Astrocyte (in vitro differentiated cells and primary cell): ENCODE results near the gene AUP1. TPM values are rescaled to one million over a fixed set of nuclear protein-coding genes. Genes with fewer than 3 reads are reported as not detected.

Experiments
- DNase-seq: peaks from one replicate; pipeline ENCODE4 v3.0.0-alpha.2; 2010; ENCODE audit warnings: low read depth
- FAIRE-seq: peaks from 2 replicates; lab custom pipeline; 2011; peaks lifted over from hg19 to GRCh38; lab: Jason Lieb, UNC
- H2AFZ ChIP-seq: 2 replicates; pipeline ENCODE4 v1.6.0; 2012; ENCODE audit warnings: low read depth, low read length, inconsistent platforms
- H3K27ac ChIP-seq: 2 replicates; pipeline ENCODE4 v1.5.1; 2011; ENCODE audit warnings: low read depth, low read length, inconsistent platforms
- H3K27me3 ChIP-seq: 2 replicates; pipeline ENCODE4 v1.6.0; 2011; ENCODE audit warnings: low read length, inconsistent platforms; ENCODE audit not compliant: insufficient read depth
- H3K36me3 ChIP-seq: 2 replicates; pipeline ENCODE4 v1.5.1; 2011; ENCODE audit warnings: low read length, inconsistent platforms; ENCODE audit not compliant: insufficient read depth
- H3K4me1 ChIP-seq: 2 replicates; pipeline ENCODE4 v1.5.1; 2011; ENCODE audit warnings: low read length, inconsistent platforms; ENCODE audit not compliant: insufficient read depth
- H3K4me2 ChIP-seq: 2 replicates; pipeline ENCODE4 v1.6.0; 2012; ENCODE audit warnings: low read length, inconsistent platforms
- H3K4me3 ChIP-seq: 2 replicates; pipeline ENCODE4 v1.5.1; 2011; ENCODE audit warnings: low read depth, mild to moderate bottlenecking, low read length, inconsistent platforms; ENCODE audit not compliant: insufficient read depth
- H3K79me2 ChIP-seq: 2 replicates; pipeline ENCODE4 v1.6.0; 2012; ENCODE audit warnings: mild to moderate bottlenecking, low read length, inconsistent platforms; ENCODE audit not compliant: insufficient read depth
- H3K9ac ChIP-seq: 2 replicates; pipeline ENCODE4 v1.6.0; 2012; ENCODE audit warnings: mild to moderate bottlenecking, low read length, inconsistent platforms
- H3K9me3 ChIP-seq: 2 replicates; pipeline ENCODE4 v1.5.1; 2012; ENCODE audit warnings: low read depth, mild to moderate bottlenecking, low read length, inconsistent platforms; ENCODE audit not compliant: insufficient read depth
- H4K20me1 ChIP-seq: 2 replicates; pipeline ENCODE4 v1.6.0; 2012; ENCODE audit warnings: low read length, inconsistent platforms; ENCODE audit not compliant: insufficient read depth
- H3K27ac Mint-ChIP-seq: one replicate; pipeline ENCODE4 v1.8.0; 2021; ENCODE audit warnings: mild to moderate bottlenecking, mixed read lengths; ENCODE audit not compliant: unreplicated experiment
- H3K27me3 Mint-ChIP-seq: one replicate; pipeline ENCODE4 v1.8.0; 2021; ENCODE audit warnings: low read depth, mixed read lengths; ENCODE audit not compliant: unreplicated experiment
- H3K36me3 Mint-ChIP-seq: one replicate; pipeline ENCODE4 v1.8.0; 2021; ENCODE audit warnings: low read depth, mixed read lengths; ENCODE audit not compliant: unreplicated experiment
- H3K4me1 Mint-ChIP-seq: one replicate; pipeline ENCODE4 v1.8.0; 2021; ENCODE audit warnings: low read depth, mixed read lengths; ENCODE audit not compliant: unreplicated experiment
- H3K4me3 Mint-ChIP-seq: one replicate; pipeline ENCODE4 v1.8.0; 2021; ENCODE audit warnings: mild to moderate bottlenecking, moderate library complexity, mixed read lengths; ENCODE audit not compliant: unreplicated experiment
- H3K9me3 Mint-ChIP-seq: one replicate; pipeline ENCODE4 v1.8.0; 2021; ENCODE audit warnings: mild to moderate bottlenecking, mixed read lengths; ENCODE audit not compliant: unreplicated experiment
- EZH2 ChIP-seq: IDR thresholded peaks from 2 replicates; pipeline ENCODE4 v1.6.1; 2012; ENCODE audit warnings: mild to moderate bottlenecking, low read length, inconsistent platforms; ENCODE audit not compliant: insufficient read depth
- total RNA-seq: library from RNA; stranded (reverse); gene quantifications from 2 replicates; pipeline ENCODE4 v1.2.1, GENCODE V29; 2021
- TF ChIP-seq, protein P1 (sequence below): IDR thresholded peaks from 2 replicates; pipeline ENCODE4 v1.5.1; 2011; ENCODE audit warnings: low read depth, mild to moderate bottlenecking, inconsistent platforms, low read length, moderate library complexity; ENCODE audit not compliant: insufficient read depth

The AUP1 gene
- total RNA-seq, 1 donor from 2014 or later: 82.5 TPM

DNA sequence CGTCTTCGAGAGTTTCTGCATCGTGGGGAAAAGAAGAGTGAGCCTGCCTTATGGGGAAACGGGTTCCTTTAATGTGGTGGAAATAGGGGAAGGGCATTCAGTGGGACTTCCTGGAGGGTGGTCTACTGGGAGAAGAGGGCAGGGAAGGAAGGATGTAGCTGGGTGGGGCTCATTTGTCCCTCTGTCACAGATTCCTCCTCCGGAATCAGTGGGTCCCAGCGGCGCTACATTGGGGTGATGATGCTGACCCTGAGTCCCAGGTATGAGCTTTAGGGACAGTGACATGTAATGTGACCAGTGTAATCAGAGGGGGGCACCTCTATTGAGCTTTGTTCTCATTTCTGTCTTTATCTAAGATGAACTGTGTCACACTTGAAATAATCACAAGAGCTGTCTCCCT lies 2.2 kb upstream of the AUP1 start:
- H3K4me3 Mint-ChIP-seq: peak overlapping the region; percentile 96
- TF ChIP-seq, protein P1, sequence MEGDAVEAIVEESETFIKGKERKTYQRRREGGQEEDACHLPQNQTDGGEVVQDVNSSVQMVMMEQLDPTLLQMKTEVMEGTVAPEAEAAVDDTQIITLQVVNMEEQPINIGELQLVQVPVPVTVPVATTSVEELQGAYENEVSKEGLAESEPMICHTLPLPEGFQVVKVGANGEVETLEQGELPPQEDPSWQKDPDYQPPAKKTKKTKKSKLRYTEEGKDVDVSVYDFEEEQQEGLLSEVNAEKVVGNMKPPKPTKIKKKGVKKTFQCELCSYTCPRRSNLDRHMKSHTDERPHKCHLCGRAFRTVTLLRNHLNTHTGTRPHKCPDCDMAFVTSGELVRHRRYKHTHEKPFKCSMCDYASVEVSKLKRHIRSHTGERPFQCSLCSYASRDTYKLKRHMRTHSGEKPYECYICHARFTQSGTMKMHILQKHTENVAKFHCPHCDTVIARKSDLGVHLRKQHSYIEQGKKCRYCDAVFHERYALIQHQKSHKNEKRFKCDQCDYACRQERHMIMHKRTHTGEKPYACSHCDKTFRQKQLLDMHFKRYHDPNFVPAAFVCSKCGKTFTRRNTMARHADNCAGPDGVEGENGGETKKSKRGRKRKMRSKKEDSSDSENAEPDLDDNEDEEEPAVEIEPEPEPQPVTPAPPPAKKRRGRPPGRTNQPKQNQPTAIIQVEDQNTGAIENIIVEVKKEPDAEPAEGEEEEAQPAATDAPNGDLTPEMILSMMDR: no peak
- TF ChIP-seq EZH2: no peak

DNA sequence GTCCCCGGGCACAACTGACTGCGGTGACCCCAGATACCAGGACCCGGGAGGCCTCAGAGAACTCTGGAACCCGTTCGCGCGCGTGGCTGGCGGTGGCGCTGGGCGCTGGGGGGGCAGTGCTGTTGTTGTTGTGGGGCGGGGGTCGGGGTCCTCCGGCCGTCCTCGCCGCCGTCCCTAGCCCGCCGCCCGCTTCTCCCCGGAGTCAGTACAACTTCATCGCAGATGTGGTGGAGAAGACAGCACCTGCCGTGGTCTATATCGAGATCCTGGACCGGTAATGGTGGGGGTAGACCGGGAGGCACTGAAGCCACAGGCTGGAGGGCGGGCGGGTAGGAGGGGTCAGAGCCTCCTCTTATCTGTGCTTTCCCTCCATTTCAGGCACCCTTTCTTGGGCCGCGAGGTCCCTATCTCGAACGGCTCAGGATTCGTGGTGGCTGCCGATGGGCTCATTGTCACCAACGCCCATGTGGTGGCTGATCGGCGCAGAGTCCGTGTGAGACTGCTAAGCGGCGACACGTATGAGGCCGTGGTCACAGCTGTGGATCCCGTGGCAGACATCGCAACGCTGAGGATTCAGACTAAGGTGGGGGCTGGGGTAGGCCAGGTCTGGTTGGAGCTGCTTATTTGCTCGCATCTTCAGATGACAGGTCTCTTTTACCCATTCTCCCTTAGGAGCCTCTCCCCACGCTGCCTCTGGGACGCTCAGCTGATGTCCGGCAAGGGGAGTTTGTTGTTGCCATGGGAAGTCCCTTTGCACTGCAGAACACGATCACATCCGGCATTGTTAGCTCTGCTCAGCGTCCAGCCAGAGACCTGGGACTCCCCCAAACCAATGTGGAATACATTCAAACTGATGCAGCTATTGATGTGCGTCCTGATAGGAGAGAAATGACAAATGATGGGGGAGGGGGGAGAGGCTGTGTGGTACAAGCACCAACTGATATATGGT lies 1.0 kb upstream of the AUP1 start:
- Histone ChIP-seq H4K20me1 (peaks cover 44% of the 10 kb centered on the region), H3K9ac (peak overlapping the region; percentile 93), H3K27me3 (no peaks in the 10 kb centered on the region), H3K4me1 (peaks cover 19% of the 10 kb centered on the region), H3K4me3 (peak overlapping the region; percentile 94), H3K9me3 (no peaks in the 10 kb centered on the region), H3K4me2 (peak overlapping the region; percentile 98), H3K36me3 (peaks cover 30% of the 10 kb centered on the region), H3K79me2 (peaks cover 41% of the 10 kb centered on the region), H3K27ac (peak overlapping the region; percentile 57), H2AFZ (peak overlapping the region; percentile 86)
- Mint-ChIP-seq H3K27ac (peak overlapping the region; percentile 58), H3K4me1 (peaks cover 11% of the 10 kb centered on the region), H3K36me3 (peaks cover 19% of the 10 kb centered on the region), H3K4me3 (peak overlapping the region; percentile 96), H3K27me3 (no peaks in the 10 kb centered on the region), H3K9me3 (no peaks in the 10 kb centered on the region)
- TF ChIP-seq, protein P1: no peak
- no peak for TF ChIP-seq EZH2
- FAIRE-seq: no peak
- peak; percentile 30 for DNase-seq

More for the DNA sequence above, 2.2 kb upstream of the AUP1 start:
- peaks cover 19% of the 10 kb centered on the region for H3K4me1 ChIP-seq
- H3K9me3 ChIP-seq: no peaks in the 10 kb centered on the region
- H3K9ac ChIP-seq: peak overlapping the region; percentile 93
- H3K27me3 Mint-ChIP-seq: no peaks in the 10 kb centered on the region
- peak overlapping the region; percentile 98 for H3K4me2 ChIP-seq
- H3K36me3 Mint-ChIP-seq: peaks cover 13% of the 10 kb centered on the region
- DNase-seq: no peak
- H3K4me1 Mint-ChIP-seq: peaks cover 11% of the 10 kb centered on the region
- peaks cover 42% of the 10 kb centered on the region for H4K20me1 ChIP-seq
- no peak overlapping the region for H3K27ac ChIP-seq
- H3K36me3 ChIP-seq: peaks cover 25% of the 10 kb centered on the region
- no peaks in the 10 kb centered on the region for H3K27me3 ChIP-seq
- peaks cover 41% of the 10 kb centered on the region for H3K79me2 ChIP-seq
- no peak overlapping the region for H3K27ac Mint-ChIP-seq
- H3K9me3 Mint-ChIP-seq: no peaks in the 10 kb centered on the region
- H2AFZ ChIP-seq: no peak overlapping the region
- no peak overlapping the region for H3K4me3 ChIP-seq
- FAIRE-seq: no peak
